ENCODE measurements around the gene FUS. TPM values are rescaled to one million over a fixed set of nuclear protein-coding genes. Genes with fewer than 3 reads are reported as not detected.
"Not testable (repeated sequence)": the region's sequence is repeated elsewhere in the genome, so short reads cannot be mapped to it uniquely, and the experiment has no call there.

FUS gene
- total and polyA plus RNA-seq, 2 donors, result 36.5 to 478 TPM

GRCh38 chr16:31134091-31134571, 45.8 kb upstream of the FUS start:
- no peak for DNase-seq (ENCODE audit: low read depth in 6 of 9, low spot score in 9 of 9)
- WGBS, result 97% methylated on average over 5 of the region's 5 CpGs
- Histone ChIP-seq H3K27me3 (ENCODE audit: control insufficient read depth in 2 of 2, insufficient read depth in 1 of 2, low read length in 1 of 2) (no peaks in the 10 kb centered on the region), H3K27ac (ENCODE audit: low read depth in 1 of 2, low read length in 1 of 2) (no peak overlapping the region), H3K4me3 (ENCODE audit: low read length in 2 of 2) (no peak overlapping the region), H3K36me3 (ENCODE audit: control insufficient read depth in 2 of 2, insufficient read depth in 2 of 2, low read length in 1 of 2) (peaks cover 24 to 40% of the 10 kb centered on the region in 2 donors), H3K9me3 (ENCODE audit: control insufficient read depth in 2 of 2, insufficient read depth in 1 of 2, low read length in 1 of 2) (no peaks in the 10 kb centered on the region), H3K4me1 (ENCODE audit: control insufficient read depth in 2 of 2, insufficient read depth in 2 of 2, low read length in 2 of 2) (peaks cover 0 to 9% of the 10 kb centered on the region in 2 donors)

- H3K4me1 ChIP-seq (ENCODE audit: control insufficient read depth in 2 of 2, insufficient read depth in 2 of 2, low read length in 2 of 2), result peaks cover 0 to 11% of the 10 kb centered on the region in 2 donors
- peak overlapping the region in 1 of 2 donors; percentile 25 for H3K4me3 ChIP-seq (ENCODE audit: low read length in 2 of 2)
- H3K27me3 ChIP-seq (ENCODE audit: control insufficient read depth in 2 of 2, insufficient read depth in 1 of 2, low read length in 1 of 2), result no peaks in the 10 kb centered on the region
- no peak for DNase-seq (ENCODE audit: low read depth in 6 of 9, low spot score in 9 of 9)
- H3K9me3 ChIP-seq (ENCODE audit: control insufficient read depth in 2 of 2, insufficient read depth in 1 of 2, low read length in 1 of 2), result no peaks in the 10 kb centered on the region
- H3K27ac ChIP-seq (ENCODE audit: low read depth in 1 of 2, low read length in 1 of 2), result peak overlapping the region; percentile 15 to 62
- WGBS, result 90% methylated on average over 18 of the region's 18 CpGs
- peaks cover 20 to 33% of the 10 kb centered on the region in 2 donors for H3K36me3 ChIP-seq (ENCODE audit: control insufficient read depth in 2 of 2, insufficient read depth in 2 of 2, low read length in 1 of 2)
These were observed 45.1 kb upstream of the FUS start for GRCh38 chr16:31134625-31135534.

DNA sequence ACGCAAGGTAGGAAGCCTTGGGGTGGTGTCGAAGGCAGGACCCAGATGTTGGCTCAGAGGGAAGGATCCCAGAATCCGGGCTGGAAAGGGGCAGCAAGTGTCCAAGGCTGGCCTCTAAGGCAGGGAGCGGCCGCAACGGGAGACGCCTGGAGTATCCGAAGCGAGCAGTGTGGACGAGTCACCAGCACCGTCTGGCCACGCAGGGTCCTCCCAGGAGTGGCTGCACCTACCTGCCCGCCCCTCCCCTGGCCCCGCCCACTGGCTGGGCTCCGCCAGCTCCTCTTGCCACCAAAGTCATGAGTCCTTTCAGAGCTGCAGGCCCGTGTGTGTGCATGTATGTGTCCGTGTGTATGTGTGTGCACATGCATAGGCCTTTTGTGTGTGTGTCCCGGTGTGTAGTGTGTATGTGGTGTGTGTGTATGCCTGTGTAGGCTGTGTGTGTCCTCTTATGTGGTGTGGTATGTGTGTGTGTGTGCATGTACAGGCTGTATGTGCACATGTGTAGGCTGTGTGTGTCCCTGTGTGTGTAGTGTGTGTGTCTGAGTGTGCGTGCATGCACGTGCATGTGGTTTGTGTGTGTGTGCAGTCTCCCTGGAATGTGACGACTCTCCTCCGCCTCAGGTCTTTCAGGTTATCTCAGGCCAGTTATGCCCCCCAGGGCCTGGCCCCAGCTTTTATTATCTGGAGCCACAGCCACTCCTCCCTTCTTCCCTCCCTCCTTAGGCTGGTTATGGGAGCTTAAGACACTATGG, 44.2 kb upstream of the FUS start, which contains the start of gene PRSS8:
PRSS8 (minus strand) TSS at position 193 of the 752 bp plus-strand sequence. CDS start 229 bp downstream, outside the sequence.
- H3K9me3 ChIP-seq (ENCODE audit: control insufficient read depth in 2 of 2, insufficient read depth in 1 of 2, low read length in 1 of 2), result no peaks in the 10 kb centered on the region
- H3K4me3 ChIP-seq (ENCODE audit: low read length in 2 of 2), result peak within 1 kb of the TSS in 1 of 2 donors; percentile 25
- no peak for DNase-seq (ENCODE audit: low read depth in 6 of 9, low spot score in 9 of 9)
- peaks cover 16 to 24% of the 10 kb centered on the region in 2 donors for H3K36me3 ChIP-seq (ENCODE audit: control insufficient read depth in 2 of 2, insufficient read depth in 2 of 2, low read length in 1 of 2)
- peaks cover 0 to 7% of the 10 kb centered on the region in 2 donors for H3K4me1 ChIP-seq (ENCODE audit: control insufficient read depth in 2 of 2, insufficient read depth in 2 of 2, low read length in 2 of 2)
- H3K27ac ChIP-seq (ENCODE audit: low read depth in 1 of 2, low read length in 1 of 2), result peak within 1 kb of the TSS; percentile 15 to 62
- 91% methylated on average over 22 of the region's 22 CpGs for WGBS
- no peaks in the 10 kb centered on the region for H3K27me3 ChIP-seq (ENCODE audit: control insufficient read depth in 2 of 2, insufficient read depth in 1 of 2, low read length in 1 of 2)

DNA sequence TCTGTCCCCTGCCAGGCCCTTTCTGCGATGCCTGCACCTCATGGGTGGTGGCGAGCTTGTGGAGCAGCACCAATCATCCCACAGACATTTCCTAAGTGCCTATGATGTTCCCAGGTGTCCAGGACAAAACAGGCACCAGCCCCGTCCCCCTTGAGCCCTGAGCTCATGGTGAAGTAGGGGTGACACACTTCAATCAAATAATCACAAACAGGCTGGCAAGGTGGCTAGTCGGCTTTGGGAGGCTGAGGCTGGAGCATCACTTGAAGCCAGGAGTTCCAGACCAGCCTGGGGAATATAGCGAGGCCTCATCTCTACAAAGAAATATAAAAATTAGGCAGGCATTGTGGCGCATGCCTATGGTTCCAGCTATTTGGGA, 43.7 kb upstream of the FUS start:
- 97% methylated on average over 6 of the region's 6 CpGs for WGBS
- peaks cover 0 to under 1% of the 10 kb centered on the region in 2 donors for H3K9me3 ChIP-seq (ENCODE audit: control insufficient read depth in 2 of 2, insufficient read depth in 1 of 2, low read length in 1 of 2)
- no peak overlapping the region for H3K4me3 ChIP-seq (ENCODE audit: low read length in 2 of 2)
- peaks cover 0 to 8% of the 10 kb centered on the region in 2 donors for H3K4me1 ChIP-seq (ENCODE audit: control insufficient read depth in 2 of 2, insufficient read depth in 2 of 2, low read length in 2 of 2)
- H3K27me3 ChIP-seq (ENCODE audit: control insufficient read depth in 2 of 2, insufficient read depth in 1 of 2, low read length in 1 of 2), result no peaks in the 10 kb centered on the region
- DNase-seq (ENCODE audit: low read depth in 6 of 9, low spot score in 9 of 9), result no peak
- peaks cover 11 to 19% of the 10 kb centered on the region in 2 donors for H3K36me3 ChIP-seq (ENCODE audit: control insufficient read depth in 2 of 2, insufficient read depth in 2 of 2, low read length in 1 of 2)
- H3K27ac ChIP-seq (ENCODE audit: low read depth in 1 of 2, low read length in 1 of 2), result no peak overlapping the region

DNA sequence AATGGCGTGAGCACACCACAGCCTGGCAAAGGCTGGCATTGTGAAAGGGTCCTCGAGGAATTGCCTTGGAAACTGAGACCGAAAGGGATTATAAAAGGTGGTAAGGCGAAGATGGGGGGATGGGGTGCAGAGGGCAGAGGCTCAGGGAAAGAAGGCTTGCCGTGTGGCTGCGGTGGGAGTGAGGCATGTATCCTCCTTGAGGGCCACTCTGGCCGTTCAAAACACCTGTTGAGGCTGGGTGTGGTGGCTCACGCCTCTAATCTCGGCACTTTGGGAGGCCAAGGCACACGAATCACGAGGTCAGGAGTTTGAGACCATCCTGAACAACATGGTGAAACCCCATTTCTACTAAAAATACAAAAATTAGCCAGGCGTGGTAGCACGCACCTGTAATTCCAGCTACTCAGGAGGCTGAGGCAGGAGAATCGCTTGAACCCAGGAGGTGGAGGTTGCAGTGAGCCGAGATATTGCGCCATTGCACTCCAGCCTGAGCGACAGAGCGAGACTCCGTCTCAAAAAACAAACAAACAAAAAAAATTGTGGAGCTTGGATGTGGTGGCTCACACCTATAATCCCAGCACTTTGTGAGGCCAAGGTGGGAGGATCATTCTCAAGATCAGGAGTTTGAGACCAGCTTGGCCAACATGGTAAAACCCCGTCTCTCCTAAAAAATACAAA, 43.0 kb upstream of the FUS start:
- Histone ChIP-seq H3K36me3 (ENCODE audit: control insufficient read depth in 2 of 2, insufficient read depth in 2 of 2, low read length in 1 of 2) (peaks cover 4 to 12% of the 10 kb centered on the region in 2 donors), H3K4me1 (ENCODE audit: control insufficient read depth in 2 of 2, insufficient read depth in 2 of 2, low read length in 2 of 2) (peaks cover 5 to 15% of the 10 kb centered on the region in 2 donors)
- H3K4me3 ChIP-seq (ENCODE audit: low read length in 2 of 2); H3K27me3 ChIP-seq (ENCODE audit: control insufficient read depth in 2 of 2, insufficient read depth in 1 of 2, low read length in 1 of 2); H3K9me3 ChIP-seq (ENCODE audit: control insufficient read depth in 2 of 2, insufficient read depth in 1 of 2, low read length in 1 of 2); H3K27ac ChIP-seq (ENCODE audit: low read depth in 1 of 2, low read length in 1 of 2); DNase-seq (ENCODE audit: low read depth in 6 of 9, low spot score in 9 of 9): not testable (repeated sequence)
- WGBS, result 96% methylated on average over 20 of the region's 20 CpGs

DNA sequence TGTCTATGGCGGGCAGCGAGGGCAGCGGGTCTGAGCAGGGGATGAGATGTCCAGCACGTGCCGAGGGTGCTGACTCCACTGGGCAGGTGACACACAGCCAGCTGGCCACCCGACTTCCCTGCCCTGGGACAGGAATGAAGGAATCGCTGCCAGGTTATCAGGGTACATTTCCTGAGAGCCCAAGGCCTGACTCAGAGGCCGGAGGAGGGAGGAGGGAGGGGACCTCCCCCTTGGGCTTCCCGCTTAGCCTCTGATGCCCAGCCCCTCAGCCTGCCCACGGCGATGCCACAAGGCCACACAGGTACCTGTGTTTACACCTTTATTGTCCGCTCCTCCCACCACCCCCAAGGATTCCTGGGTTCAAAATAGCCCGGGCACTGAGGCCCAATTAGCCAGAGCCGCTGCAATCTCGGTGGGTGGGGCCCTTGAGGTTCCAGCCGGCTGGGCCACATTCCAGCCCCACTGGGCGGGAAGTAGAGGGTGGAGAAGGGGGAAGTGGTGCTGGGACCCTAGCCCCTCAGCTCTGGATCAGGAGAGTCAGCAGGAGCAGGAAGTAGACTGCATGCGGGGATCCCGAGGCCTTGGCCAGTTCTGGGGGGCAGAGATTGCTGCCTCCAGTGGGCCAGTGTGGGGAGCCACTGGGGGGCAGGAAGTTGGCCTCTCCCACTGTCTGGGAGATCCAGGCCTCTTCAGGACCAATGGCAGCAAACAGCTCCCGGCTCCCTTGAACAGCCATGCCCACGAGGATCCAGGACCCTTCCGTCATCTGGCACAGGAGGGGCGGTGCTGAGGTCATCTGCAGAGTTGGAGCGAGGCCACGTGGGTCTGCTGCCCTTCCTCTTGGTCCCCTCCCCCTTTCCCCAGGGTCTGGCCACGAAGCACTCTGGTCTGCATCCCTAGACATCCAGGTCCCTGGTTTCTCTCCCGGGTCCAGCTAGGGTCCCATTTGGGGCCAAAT, 41.0 kb upstream of the FUS start:
- DNase-seq (ENCODE audit: low read depth in 6 of 9, low spot score in 9 of 9), result no peak
- no peaks in the 10 kb centered on the region for H3K36me3 ChIP-seq (ENCODE audit: control insufficient read depth in 2 of 2, insufficient read depth in 2 of 2, low read length in 1 of 2)
- peaks cover 0 to 4% of the 10 kb centered on the region in 2 donors for H3K27me3 ChIP-seq (ENCODE audit: control insufficient read depth in 2 of 2, insufficient read depth in 1 of 2, low read length in 1 of 2)
- WGBS, result 95% methylated on average over 27 of the region's 27 CpGs
- peak overlapping the region in 1 of 2 donors; percentile 15 for H3K27ac ChIP-seq (ENCODE audit: low read depth in 1 of 2, low read length in 1 of 2)
- no peak overlapping the region for H3K4me3 ChIP-seq (ENCODE audit: low read length in 2 of 2)
- peaks cover 1 to 3% of the 10 kb centered on the region in 2 donors for H3K9me3 ChIP-seq (ENCODE audit: control insufficient read depth in 2 of 2, insufficient read depth in 1 of 2, low read length in 1 of 2)
- peaks cover 10 to 22% of the 10 kb centered on the region in 2 donors for H3K4me1 ChIP-seq (ENCODE audit: control insufficient read depth in 2 of 2, insufficient read depth in 2 of 2, low read length in 2 of 2)

- not testable (repeated sequence) for H3K36me3 ChIP-seq (ENCODE audit: control insufficient read depth in 2 of 2, insufficient read depth in 2 of 2, low read length in 1 of 2); H3K27me3 ChIP-seq (ENCODE audit: control insufficient read depth in 2 of 2, insufficient read depth in 1 of 2, low read length in 1 of 2); H3K9me3 ChIP-seq (ENCODE audit: control insufficient read depth in 2 of 2, insufficient read depth in 1 of 2, low read length in 1 of 2); DNase-seq (ENCODE audit: low read depth in 6 of 9, low spot score in 9 of 9); H3K4me3 ChIP-seq (ENCODE audit: low read length in 2 of 2)
- H3K27ac ChIP-seq (ENCODE audit: low read depth in 1 of 2, low read length in 1 of 2), result peak overlapping the region; percentile 22 to 79
- peaks cover 10 to 22% of the 10 kb centered on the region in 2 donors for H3K4me1 ChIP-seq (ENCODE audit: control insufficient read depth in 2 of 2, insufficient read depth in 2 of 2, low read length in 2 of 2)
- WGBS, result 95% methylated on average over 9 of the region's 9 CpGs
These were observed 38.9 kb upstream of the FUS start for GRCh38 chr16:31141071-31141469.
